Urinary bladder (tissue), 4 donors: ENCODE results near the gene RXRA. TPM values are rescaled to one million over a fixed set of nuclear protein-coding genes. Genes with fewer than 3 reads are reported as not detected.

Experiments used
- DNase-seq: peaks from one replicate; pipeline ENCODE4 v3.0.0-alpha.2; 2015; ENCODE audit errors: extremely low spot score
- H3K27ac ChIP-seq: one replicate; pipeline ENCODE4 v1.5.1; 2013; ENCODE audit warnings: low read depth, mild to moderate bottlenecking, moderate library complexity
- H3K36me3 ChIP-seq: one replicate; pipeline ENCODE4 v1.6.1; 2013; ENCODE audit warnings: mild to moderate bottlenecking, moderate library complexity; ENCODE audit not compliant: insufficient read depth
- H3K4me1 ChIP-seq: one replicate; pipeline ENCODE4 v1.6.1; 2013; ENCODE audit warnings: mild to moderate bottlenecking, moderate library complexity; ENCODE audit not compliant: insufficient read depth
- H3K4me3 ChIP-seq: one replicate; pipeline ENCODE4 v1.5.1; 2013; ENCODE audit warnings: low read depth, low read length
- WGBS: extraction: QIAGEN DNeasy Blood & Tissue Kit; methylation state at CpG from one replicate; pipeline ENCODE4 v1.1.7; 2013; 5-methylcytosine and 5-hydroxymethylcytosine counted together
- polyA plus RNA-seq: library from polyadenylated mRNA; stranded (reverse); fragments of 200-250 nt; gene quantifications from one replicate; pipeline ENCODE4 v1.2.3, GENCODE V29; 2013
- total RNA-seq: library from RNA; depleted of rRNA; stranded (reverse); fragments of >200 nt; gene quantifications from one replicate; pipeline ENCODE4 v1.2.3, GENCODE V29; 2014
- donor health status: healthy with polysubstance abuse.
- donor health status: healthy.

Gene RXRA
- total and polyA plus RNA-seq, 2 donors = 19.7 to 70.6 TPM

DNA sequence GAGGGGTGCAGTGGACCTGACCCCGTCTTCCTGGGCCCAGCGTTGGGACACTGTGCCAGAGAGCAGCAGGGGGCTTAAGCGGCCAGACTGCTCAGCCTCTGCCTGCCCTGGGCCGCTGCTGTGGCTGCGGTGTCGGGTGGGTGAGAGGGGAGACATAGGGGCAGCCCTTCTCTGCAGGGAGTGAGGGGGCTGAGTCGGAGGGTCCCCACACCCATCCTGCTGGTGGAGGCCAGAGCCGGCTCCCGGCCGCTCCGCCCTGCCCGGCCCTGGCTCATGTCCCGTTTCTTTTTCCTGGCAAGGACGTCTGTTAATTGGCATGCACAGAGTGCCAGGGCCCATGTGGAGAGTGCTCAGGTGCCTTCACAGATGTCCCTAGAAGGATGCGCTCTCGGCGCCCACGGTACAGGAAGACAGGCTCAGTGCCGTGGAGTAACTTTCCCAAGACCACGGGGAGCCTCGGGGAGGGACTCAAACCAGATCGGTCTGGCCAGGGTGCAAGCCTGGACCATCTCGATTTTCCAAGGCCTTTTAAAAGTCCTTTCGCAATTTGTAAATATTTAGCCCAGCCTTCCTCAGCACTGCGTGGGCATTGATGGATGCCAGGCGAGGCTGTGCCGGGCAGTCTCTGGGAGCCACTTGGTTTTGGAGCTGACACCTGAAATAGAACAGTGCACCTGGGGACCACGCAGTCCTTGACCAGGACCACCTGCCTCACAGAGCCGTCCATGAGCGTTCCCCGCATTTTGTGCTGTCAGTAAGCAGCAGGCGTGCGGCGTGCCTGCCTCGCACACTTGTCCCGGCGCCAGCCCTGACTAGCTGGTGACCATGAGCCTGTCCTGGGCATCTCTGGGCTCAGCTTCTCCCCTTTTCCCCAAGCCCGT, 60.9 kb downstream of the RXRA start:
- no peak for DNase-seq
- Histone ChIP-seq H3K27ac (peak overlapping the region; percentile 3), H3K4me1 (no peaks in the 10 kb centered on the region), H3K4me3 (no peak overlapping the region), H3K36me3 (no peaks in the 10 kb centered on the region)
- WGBS = 54% methylated on average over 38 of the region's 38 CpGs

DNA sequence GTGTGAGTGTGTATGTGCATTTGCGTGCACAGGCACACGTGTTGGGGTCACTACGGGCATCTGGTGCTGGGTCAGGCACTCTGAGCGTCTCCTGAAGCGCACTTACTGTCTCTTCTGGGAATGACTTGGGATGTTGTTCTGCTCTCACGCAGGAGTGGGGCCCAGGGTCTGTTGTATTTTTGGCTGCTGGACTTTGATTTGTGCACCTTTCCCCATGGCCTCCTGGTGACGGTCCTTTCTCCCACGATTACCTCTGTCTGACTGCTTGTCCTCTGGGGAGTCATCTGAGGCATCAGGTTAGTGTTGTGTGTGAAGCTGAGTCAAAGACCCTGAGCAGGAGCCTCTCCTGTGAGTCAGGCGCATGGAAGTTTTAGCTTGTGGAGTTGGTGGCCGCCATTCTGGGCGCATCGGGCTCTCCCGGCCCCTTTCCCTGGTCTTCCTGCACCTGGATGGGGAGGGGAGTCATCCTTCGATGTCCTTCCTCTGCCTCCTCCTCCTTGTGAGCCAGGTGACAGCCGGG, 62.1 kb downstream of the RXRA start:
- H3K27ac ChIP-seq = no peak overlapping the region

GRCh38 chr9:134388976-134389375, 62.7 kb downstream of the RXRA start:
- Histone ChIP-seq H3K27ac (no peak overlapping the region), H3K36me3 (no peaks in the 10 kb centered on the region), H3K4me1 (no peaks in the 10 kb centered on the region), H3K4me3 (no peak overlapping the region)
- WGBS = 85% methylated on average over 17 of the region's 17 CpGs
- DNase-seq = no peak

More for the DNA sequence above, 62.1 kb downstream of the RXRA start:
- no peak for DNase-seq
- H3K36me3 ChIP-seq = no peaks in the 10 kb centered on the region
- no peak overlapping the region for H3K4me3 ChIP-seq
- no peaks in the 10 kb centered on the region for H3K4me1 ChIP-seq
- 84% methylated on average over 15 of the region's 15 CpGs for WGBS

- Histone ChIP-seq H3K4me3 (no peak overlapping the region), H3K27ac (no peak overlapping the region), H3K4me1 (no peaks in the 10 kb centered on the region), H3K36me3 (no peaks in the 10 kb centered on the region)
- DNase-seq = no peak
- WGBS = 77% methylated on average over 13 of the region's 13 CpGs
Measured at GRCh38 chr9:134389642-134390041, 63.4 kb downstream of the RXRA start.

DNA sequence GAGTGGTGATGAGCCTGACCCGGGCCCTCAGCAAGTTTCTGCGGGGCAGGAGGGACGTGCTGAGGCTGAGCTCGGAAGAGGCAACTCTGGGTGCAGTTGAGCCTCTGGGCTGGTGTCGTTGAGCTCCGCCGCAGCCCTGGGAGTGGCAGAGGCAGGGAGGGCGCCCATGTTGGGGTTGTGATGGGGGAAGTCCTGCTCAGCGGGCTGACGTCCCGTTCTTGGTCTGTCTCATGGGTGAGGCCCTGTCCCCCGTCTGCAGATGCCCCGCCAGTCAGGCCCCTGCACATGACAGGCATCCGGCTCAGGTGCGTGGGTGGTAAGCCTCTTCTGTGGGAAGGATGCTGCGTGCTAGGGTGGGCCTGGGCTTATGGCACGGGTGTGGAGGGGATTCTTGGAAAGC, 64.3 kb downstream of the RXRA start:
- WGBS = 82% methylated on average over 17 of the region's 17 CpGs
- H3K36me3 ChIP-seq = no peaks in the 10 kb centered on the region
- no peak overlapping the region for H3K27ac ChIP-seq
- no peak for DNase-seq
- H3K4me3 ChIP-seq = no peak overlapping the region
- no peaks in the 10 kb centered on the region for H3K4me1 ChIP-seq

DNA sequence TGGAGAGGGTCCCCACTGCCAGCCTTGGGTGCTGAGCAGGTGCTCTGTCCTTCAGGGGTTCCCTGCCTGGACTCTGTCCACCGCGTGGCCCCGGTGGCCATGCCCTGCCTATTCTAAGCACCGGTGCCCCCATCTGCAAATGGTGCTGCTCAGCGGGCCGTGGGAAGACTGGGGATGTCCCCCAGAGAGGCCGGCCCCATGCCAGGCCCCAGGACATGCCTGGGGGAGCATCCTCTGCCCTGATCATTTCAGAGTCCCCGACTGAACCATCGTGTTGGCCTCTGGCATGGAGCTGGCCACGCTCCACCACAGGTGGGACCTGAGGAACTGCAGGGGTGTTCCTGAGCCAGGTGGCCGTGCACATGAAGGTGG, 64.7 kb downstream of the RXRA start:
- H3K36me3 ChIP-seq = no peaks in the 10 kb centered on the region
- WGBS = 83% methylated on average over 11 of the region's 11 CpGs
- H3K27ac ChIP-seq = no peak overlapping the region
- H3K4me3 ChIP-seq = no peak overlapping the region
- DNase-seq = no peak
- H3K4me1 ChIP-seq = no peaks in the 10 kb centered on the region

GRCh38 chr9:134391319-134392231, 65.3 kb downstream of the RXRA start:
- Histone ChIP-seq H3K36me3 (no peaks in the 10 kb centered on the region), H3K4me3 (no peak overlapping the region), H3K27ac (no peak overlapping the region), H3K4me1 (no peaks in the 10 kb centered on the region)
- DNase-seq = no peak
- 77% methylated on average over 35 of the region's 35 CpGs for WGBS

GRCh38 chr9:134392900-134393299, 66.6 kb downstream of the RXRA start:
- no peak overlapping the region for H3K4me3 ChIP-seq
- no peaks in the 10 kb centered on the region for H3K36me3 ChIP-seq
- peaks cover 2% of the 10 kb centered on the region for H3K4me1 ChIP-seq
- no peak overlapping the region for H3K27ac ChIP-seq
- DNase-seq = no peak
- WGBS = 84% methylated on average over 12 of the region's 12 CpGs

- peaks cover 2% of the 10 kb centered on the region for H3K4me1 ChIP-seq
- DNase-seq = no peak
- no peak overlapping the region for H3K4me3 ChIP-seq
- no peaks in the 10 kb centered on the region for H3K36me3 ChIP-seq
- H3K27ac ChIP-seq = no peak overlapping the region
- 82% methylated on average over 7 of the region's 7 CpGs for WGBS
Measured at GRCh38 chr9:134393582-134394280, 67.5 kb downstream of the RXRA start.

- Histone ChIP-seq H3K4me1 (peaks cover 2% of the 10 kb centered on the region), H3K4me3 (no peak overlapping the region), H3K36me3 (no peaks in the 10 kb centered on the region), H3K27ac (no peak overlapping the region)
- no peak for DNase-seq
- WGBS = 80% methylated on average over 16 of the region's 16 CpGs
Measured at GRCh38 chr9:134395002-134395517, 68.8 kb downstream of the RXRA start.

GRCh38 chr9:134395737-134396257, 69.5 kb downstream of the RXRA start:
- Histone ChIP-seq H3K4me3 (no peak overlapping the region), H3K27ac (no peak overlapping the region), H3K36me3 (no peaks in the 10 kb centered on the region), H3K4me1 (peaks cover 2% of the 10 kb centered on the region)
- no peak for DNase-seq
- WGBS = 81% methylated on average over 12 of the region's 12 CpGs

DNA sequence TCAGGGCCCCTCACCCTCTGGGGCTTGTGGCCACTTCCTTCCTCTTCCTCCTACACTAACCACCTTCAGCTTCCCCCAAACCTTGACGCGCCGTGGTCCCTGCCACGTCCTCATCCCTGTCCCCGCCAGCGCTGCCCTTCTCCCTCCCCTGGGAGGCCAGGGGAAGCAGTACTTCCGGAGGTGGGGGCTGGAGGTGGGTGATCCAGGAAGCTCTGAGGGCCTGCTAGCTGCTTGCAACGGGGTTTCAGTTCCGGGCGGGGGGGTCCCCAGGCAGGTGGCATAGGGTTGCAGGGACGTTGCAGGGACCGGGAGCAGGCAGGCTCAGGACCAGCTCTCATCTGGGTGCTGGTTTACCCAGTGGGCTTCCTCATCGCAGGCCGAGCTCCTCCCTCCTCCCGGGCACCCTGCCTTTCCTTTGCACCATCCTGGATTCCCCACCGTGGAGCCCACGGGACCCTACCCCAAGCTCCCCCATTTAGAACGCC, 70.0 kb downstream of the RXRA start:
- Histone ChIP-seq H3K27ac (peak overlapping the region; percentile 65), H3K4me1 (peaks cover 2% of the 10 kb centered on the region), H3K36me3 (no peaks in the 10 kb centered on the region), H3K4me3 (no peak overlapping the region)
- no peak for DNase-seq
- WGBS = 63% methylated on average over 18 of the region's 18 CpGs

DNA sequence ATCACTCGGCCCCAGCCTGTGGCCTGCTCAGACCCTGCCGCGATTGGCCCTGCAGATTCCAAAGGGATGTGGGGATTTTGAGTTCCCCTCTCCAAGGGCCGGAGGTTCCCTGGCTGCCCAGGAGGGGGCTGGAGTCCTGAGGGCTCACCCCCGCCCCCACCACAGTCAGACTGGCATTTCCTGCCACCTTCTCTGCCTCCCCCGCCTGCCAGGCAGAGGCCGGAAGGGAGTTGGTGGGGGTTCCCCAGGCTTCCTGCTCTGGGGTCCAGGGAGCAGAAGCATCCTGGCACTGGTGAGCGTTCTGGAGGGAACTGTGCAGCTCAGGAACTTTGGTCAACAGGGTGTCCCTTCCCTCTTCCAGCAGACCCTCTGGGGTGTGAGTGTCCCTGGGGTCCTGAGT, 70.6 kb downstream of the RXRA start:
- Histone ChIP-seq H3K4me1 (peaks cover 2% of the 10 kb centered on the region), H3K4me3 (no peak overlapping the region), H3K27ac (peak overlapping the region; percentile 65), H3K36me3 (no peaks in the 10 kb centered on the region)
- DNase-seq = no peak
- whole genome bisulfite sequencing = 67% methylated on average over 8 of the region's 8 CpGs
